Measurements from ENCODE around the gene GFM1. TPM values are rescaled to one million over a fixed set of nuclear protein-coding genes. Genes with fewer than 3 reads are reported as not detected.
"Not testable (repeated sequence)": the region's sequence is repeated elsewhere in the genome, so short reads cannot be mapped to it uniquely, and the experiment has no call there.

Gene GFM1
- total RNA-seq, 1 donor from 2014 or later, result 70.4 TPM

DNA sequence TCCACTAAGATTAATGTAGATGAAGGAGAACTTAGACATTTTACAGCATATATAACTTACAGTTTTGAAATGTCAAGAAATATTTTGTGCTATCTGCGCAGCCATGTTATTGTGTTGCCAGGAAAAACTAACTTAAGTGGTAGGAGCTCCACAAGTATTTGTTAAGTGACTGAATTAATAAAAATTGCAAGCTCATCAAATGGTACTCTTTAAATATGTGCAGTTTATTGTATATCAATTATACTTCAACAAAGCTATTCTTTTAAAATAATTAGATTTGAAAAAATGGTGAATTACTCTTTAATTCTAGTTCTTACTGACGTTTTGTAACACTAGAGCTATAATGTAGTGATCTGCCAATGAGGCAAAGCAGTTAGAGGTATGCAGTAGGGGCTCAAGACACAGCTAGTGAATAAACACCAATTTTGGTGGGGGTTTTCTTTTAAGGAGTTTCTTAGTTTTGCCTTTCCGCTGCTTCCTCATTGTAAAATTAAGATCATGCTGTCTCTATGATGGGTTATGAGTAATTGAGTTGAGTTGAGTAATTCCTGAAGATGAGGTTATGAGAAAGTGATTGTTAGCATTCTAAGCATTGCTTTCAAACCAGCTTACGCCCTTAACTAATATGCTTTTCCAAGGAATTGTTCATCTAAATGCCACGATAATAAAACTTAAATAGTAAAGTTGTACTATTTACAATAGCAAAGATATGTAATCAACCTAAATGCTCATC is 39.1 kb downstream of the GFM1 start:
- Mint-ChIP-seq H3K4me1 (ENCODE audit: low read depth) (peaks cover 6% of the 10 kb centered on the region), H3K27me3 (ENCODE audit: insufficient read depth) (no peaks in the 10 kb centered on the region), H3K36me3 (ENCODE audit: low read depth) (peaks cover 7% of the 10 kb centered on the region), H3K9me3 (no peaks in the 10 kb centered on the region), H3K27ac (no peak overlapping the region), H3K4me3 (no peak overlapping the region)
- intact Hi-C loops (cut with micrococcal nuclease), result no loop called here
- DNase-seq (ENCODE audit: low spot score), result no peak

DNA sequence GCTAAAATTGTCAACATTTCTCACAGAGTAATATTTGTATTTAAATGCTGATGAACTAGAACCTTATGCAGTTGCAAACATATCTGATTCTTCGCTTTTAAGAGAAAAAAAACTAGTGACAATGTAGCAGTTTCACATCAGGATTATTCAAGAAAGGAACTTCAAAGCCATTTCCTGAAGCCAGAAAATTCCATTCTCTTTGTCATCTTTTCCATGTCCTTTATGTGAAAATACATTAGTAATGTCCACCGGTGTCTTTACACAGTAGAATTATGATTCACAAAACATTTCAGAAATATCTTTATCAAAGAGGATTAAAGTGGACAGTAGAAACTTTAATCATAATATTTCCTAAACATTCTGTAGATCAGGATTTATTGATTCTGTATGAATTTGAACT is 40.8 kb downstream of the GFM1 start:
- H3K4me1 Mint-ChIP-seq (ENCODE audit: low read depth), result peaks cover 6% of the 10 kb centered on the region
- H3K36me3 Mint-ChIP-seq (ENCODE audit: low read depth), result peaks cover 9% of the 10 kb centered on the region
- H3K27me3 Mint-ChIP-seq (ENCODE audit: insufficient read depth), result no peaks in the 10 kb centered on the region
- intact Hi-C loops (cut with micrococcal nuclease), result no loop called here
- no peak for DNase-seq (ENCODE audit: low spot score)
- no peak overlapping the region for H3K4me3 Mint-ChIP-seq
- no peak overlapping the region for H3K27ac Mint-ChIP-seq
- no peaks in the 10 kb centered on the region for H3K9me3 Mint-ChIP-seq

DNA sequence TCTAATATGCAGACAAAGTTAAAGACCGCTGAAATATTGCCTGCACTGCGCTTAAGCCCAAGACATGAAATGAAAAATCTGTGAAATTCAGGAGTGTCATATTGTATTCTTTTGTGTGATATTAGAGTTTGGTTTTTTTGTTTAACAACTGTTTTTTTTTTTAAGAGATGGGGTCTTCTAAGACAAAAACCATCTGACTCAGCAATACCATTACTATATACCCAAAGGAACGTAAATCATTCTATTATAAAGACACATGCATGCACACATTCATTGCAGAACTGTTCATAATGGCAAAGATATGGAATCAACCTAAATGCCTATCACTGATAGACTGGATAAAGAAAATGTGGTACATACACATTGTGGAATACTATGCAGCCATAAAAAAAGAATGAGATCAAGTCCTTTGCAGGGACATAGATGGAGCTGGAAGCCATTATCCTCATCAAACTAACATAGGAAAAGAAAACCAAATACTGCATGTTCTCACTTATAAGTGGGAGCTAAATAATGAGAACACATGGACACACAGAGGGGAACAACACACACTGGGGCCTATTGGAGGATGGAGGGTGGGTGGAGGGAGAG is 49.6 kb downstream of the GFM1 start:
- H3K27me3 Mint-ChIP-seq (ENCODE audit: insufficient read depth); intact Hi-C loops (cut with micrococcal nuclease); H3K4me3 Mint-ChIP-seq; DNase-seq (ENCODE audit: low spot score); H3K9me3 Mint-ChIP-seq; H3K4me1 Mint-ChIP-seq (ENCODE audit: low read depth); H3K27ac Mint-ChIP-seq: not testable (repeated sequence)
- H3K36me3 Mint-ChIP-seq (ENCODE audit: low read depth), result peaks cover 30% of the 10 kb centered on the region

DNA sequence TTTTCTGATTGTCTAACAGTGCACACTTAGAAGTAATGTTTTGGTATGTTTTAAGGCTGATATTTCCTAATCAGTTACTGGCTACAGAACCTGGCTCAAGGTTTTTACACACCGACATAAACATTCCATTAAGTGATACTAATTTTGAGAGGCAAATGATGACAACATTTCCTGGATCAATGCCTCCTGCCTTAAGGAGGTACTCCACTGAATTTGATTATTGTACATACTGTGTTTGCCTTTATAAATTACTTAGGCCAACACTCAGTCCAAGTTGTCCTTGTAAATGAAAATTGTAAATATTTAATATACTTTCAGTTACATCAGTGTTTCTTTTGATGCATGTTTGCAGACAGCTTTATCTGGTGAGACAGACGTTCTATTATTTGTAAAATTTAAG is 52.3 kb downstream of the GFM1 start:
- Mint-ChIP-seq H3K27me3 (ENCODE audit: insufficient read depth) (no peaks in the 10 kb centered on the region), H3K27ac (no peak overlapping the region), H3K4me1 (ENCODE audit: low read depth) (no peaks in the 10 kb centered on the region), H3K4me3 (no peak overlapping the region), H3K36me3 (ENCODE audit: low read depth) (peaks cover 24% of the 10 kb centered on the region), H3K9me3 (peaks cover 4% of the 10 kb centered on the region)
- DNase-seq (ENCODE audit: low spot score), result no peak
- intact Hi-C loops (cut with micrococcal nuclease), result no loop called here

DNA sequence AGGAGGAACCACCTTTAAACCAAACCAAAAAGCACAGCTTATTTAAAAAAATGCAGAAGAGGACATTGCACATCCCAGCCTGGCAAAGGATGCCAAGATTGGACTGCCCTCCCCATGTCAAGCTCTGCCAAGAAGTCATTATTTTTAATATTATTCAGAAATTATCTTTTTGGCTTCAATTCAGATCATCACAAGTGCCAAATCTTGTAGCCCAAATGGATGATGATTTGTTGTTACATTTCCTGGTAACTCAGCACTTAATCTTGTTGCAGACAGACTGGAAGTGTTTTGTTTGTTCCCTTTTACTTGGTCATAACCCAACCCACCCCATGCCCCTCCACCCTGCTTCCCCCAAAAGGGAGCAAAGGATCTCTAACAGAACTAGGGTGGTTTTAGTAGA is 56.2 kb downstream of the GFM1 start:
- Mint-ChIP-seq H3K9me3 (no peaks in the 10 kb centered on the region), H3K27ac (no peak overlapping the region), H3K4me1 (ENCODE audit: low read depth) (peaks cover 17% of the 10 kb centered on the region), H3K27me3 (ENCODE audit: insufficient read depth) (no peaks in the 10 kb centered on the region), H3K4me3 (no peak overlapping the region), H3K36me3 (ENCODE audit: low read depth) (peaks cover 13% of the 10 kb centered on the region)
- no peak for DNase-seq (ENCODE audit: low spot score)
- intact Hi-C loops (cut with micrococcal nuclease), result no loop called here

DNA sequence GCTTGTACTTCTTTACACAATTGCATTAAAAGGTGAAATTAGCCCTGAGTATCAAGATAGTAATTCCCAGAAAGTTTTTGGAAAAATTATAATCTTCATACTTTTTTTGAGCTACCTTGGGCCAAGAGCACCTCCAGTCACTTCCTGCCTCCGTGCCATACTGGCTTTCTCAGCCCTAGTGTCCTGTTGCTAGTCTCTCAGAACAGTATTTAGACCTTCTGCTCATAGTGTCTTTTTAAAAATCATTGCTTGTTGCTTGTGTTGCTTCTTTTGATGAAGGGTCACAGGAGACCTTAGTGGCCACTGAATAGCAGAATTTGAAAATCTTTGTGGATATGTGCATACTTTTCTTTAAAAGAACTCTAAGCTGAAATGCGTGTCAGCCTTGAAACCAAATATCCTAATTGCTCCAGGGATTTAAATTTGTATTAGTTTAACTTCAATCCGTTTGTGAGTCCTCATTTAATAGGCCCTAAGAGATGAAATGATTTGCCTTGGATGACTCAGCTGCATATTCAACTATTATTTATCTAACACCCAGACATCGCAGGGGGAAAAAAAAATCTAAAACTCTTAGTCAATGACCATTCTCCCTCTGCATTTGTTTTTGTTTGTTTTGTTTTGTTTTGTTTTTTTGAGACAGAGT is 57.2 kb downstream of the GFM1 start:
- Mint-ChIP-seq H3K9me3 (no peaks in the 10 kb centered on the region), H3K4me3 (no peak overlapping the region), H3K4me1 (ENCODE audit: low read depth) (peaks cover 17% of the 10 kb centered on the region), H3K36me3 (ENCODE audit: low read depth) (peaks cover 14% of the 10 kb centered on the region), H3K27ac (no peak overlapping the region), H3K27me3 (ENCODE audit: insufficient read depth) (no peaks in the 10 kb centered on the region)
- intact Hi-C loops (cut with micrococcal nuclease), result no loop called here
- no peak for DNase-seq (ENCODE audit: low spot score)

DNA sequence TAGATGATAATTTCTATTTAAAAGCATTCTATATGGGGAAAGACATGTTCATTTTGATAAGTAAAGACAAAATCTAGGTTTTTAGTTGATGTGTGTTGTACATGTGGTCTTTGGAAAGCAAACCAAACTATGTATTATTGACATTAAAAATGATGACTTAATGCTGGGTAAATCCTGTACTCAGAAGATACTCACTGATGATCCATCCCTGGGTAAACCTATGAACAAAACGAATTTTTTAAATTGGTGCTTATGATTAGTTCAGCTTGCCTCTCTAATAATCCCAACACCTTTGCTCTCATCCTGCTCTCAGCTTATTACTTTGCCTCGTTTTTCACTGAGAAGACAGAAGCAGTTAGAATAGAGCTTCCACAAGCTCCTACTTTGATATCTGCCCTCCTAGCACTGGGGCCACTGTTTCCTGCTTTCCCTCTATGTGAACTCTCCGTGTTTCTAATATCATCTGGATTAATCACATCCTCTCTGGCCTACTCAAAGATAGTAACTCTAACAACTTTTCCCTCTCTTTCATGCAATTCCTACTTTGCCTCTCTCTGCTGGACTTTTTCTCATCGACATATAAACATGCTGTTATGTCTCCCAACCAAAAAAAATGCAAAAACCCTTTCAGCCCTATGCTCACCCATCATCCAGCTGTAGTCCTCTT is 58.6 kb downstream of the GFM1 start:
- Mint-ChIP-seq H3K4me1 (ENCODE audit: low read depth) (peaks cover 17% of the 10 kb centered on the region), H3K9me3 (no peaks in the 10 kb centered on the region), H3K27ac (no peak overlapping the region), H3K36me3 (ENCODE audit: low read depth) (peaks cover 18% of the 10 kb centered on the region), H3K27me3 (ENCODE audit: insufficient read depth) (no peaks in the 10 kb centered on the region), H3K4me3 (no peak overlapping the region)
- no peak for DNase-seq (ENCODE audit: low spot score)
- intact Hi-C loops (cut with micrococcal nuclease), result no loop called here

DNA sequence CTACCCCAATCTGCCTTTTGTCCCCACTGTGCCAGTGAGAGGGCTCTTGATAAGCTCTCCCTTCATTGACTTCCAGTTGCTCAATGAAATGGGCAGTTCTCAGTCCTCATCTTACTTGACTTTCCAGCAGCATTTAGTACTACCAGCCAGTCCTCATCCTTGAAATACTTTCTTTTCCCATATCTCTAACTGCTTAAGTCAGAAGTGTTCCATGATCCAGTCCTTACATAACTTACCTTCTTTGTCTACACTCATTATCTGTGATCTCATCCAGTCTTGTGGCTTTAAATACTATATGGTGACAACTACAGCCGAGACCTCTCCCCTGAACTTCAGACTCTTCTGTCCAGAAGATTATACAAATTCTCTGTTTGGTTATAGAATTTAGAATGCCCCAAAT is 59.2 kb downstream of the GFM1 start:
- no peak for DNase-seq (ENCODE audit: low spot score)
- no peak overlapping the region for H3K27ac Mint-ChIP-seq

DNA sequence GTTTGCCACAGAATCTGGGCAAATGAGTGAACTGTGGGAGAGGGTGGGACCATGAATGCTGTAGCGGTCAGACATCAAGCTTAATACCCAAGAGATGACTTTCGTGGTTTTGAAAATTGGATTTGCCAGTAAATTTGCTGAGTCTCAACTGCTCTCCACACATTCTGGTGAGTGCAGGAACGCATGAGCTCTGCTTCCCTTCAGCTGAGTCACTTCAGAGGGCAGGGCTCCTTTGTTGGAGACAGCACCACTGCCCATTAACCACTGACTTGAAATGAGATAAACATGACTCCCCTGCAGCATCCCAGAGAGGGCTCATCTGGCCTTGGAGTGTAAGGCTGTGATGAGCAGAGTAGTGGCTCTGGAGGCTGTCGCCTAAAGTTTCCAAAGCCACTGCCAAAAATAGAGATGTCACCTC is 65.3 kb downstream of the GFM1 start:
- intact Hi-C loops (cut with micrococcal nuclease), result no loop called here
- Mint-ChIP-seq H3K36me3 (ENCODE audit: low read depth) (peaks cover 47% of the 10 kb centered on the region), H3K9me3 (no peaks in the 10 kb centered on the region), H3K27me3 (ENCODE audit: insufficient read depth) (no peaks in the 10 kb centered on the region), H3K4me3 (no peak overlapping the region), H3K27ac (no peak overlapping the region), H3K4me1 (ENCODE audit: low read depth) (peaks cover 35% of the 10 kb centered on the region)
- DNase-seq (ENCODE audit: low spot score), result no peak

More for the DNA sequence above, 59.2 kb downstream of the GFM1 start:
- peaks cover 23% of the 10 kb centered on the region for H3K36me3 Mint-ChIP-seq (ENCODE audit: low read depth)
- no peaks in the 10 kb centered on the region for H3K27me3 Mint-ChIP-seq (ENCODE audit: insufficient read depth)
- H3K4me3 Mint-ChIP-seq, result no peak overlapping the region
- no peaks in the 10 kb centered on the region for H3K9me3 Mint-ChIP-seq
- intact Hi-C loops (cut with micrococcal nuclease), result no loop called here
- peaks cover 17% of the 10 kb centered on the region for H3K4me1 Mint-ChIP-seq (ENCODE audit: low read depth)

DNA sequence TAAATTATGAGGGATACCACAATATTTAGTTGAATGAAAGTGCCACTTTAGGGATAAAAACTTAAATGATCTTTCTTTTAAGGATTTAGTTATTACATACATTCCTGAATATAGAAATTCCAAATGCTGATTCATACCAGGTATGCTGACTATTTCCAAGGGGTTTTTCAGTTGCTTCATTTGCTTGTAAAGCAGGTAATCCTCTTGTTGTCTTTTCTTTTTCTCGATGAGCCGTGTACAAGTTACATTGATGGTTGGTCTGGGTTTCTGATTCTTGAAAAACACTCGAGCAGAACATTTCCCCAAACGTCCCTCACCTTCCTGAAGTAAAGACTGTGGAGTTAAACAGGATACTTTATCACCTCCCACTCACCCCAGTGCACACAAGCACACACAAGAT is 66.3 kb downstream of the GFM1 start:
- H3K27ac Mint-ChIP-seq, result no peak overlapping the region
- H3K4me1 Mint-ChIP-seq (ENCODE audit: low read depth), result peaks cover 35% of the 10 kb centered on the region
- no peaks in the 10 kb centered on the region for H3K9me3 Mint-ChIP-seq
- H3K27me3 Mint-ChIP-seq (ENCODE audit: insufficient read depth), result no peaks in the 10 kb centered on the region
- DNase-seq (ENCODE audit: low spot score), result no peak
- H3K4me3 Mint-ChIP-seq, result no peak overlapping the region
- H3K36me3 Mint-ChIP-seq (ENCODE audit: low read depth), result peaks cover 46% of the 10 kb centered on the region
- intact Hi-C loops (cut with micrococcal nuclease), result no loop called here

DNA sequence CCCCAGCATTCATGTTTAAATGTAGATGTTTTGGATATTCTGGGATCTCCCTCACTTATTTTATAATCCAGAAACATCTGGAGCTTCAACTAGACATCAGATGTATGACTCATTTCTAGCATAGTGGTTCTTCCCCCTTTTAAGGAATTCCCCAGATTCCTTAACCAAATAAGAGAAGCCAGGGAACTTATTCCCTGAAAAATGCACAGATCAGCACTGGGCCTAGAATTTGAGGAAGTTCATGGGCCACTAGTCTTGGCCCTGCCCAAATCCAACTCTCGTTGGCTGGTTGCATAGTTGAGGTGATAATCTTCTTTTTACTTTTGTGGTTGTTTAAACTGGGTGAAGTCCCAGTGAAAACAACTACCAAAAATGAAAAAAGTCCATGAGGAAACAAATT is 67.6 kb downstream of the GFM1 start:
- Mint-ChIP-seq H3K9me3 (no peaks in the 10 kb centered on the region), H3K4me1 (ENCODE audit: low read depth) (peaks cover 35% of the 10 kb centered on the region), H3K27ac (no peak overlapping the region), H3K36me3 (ENCODE audit: low read depth) (peaks cover 41% of the 10 kb centered on the region), H3K27me3 (ENCODE audit: insufficient read depth) (no peaks in the 10 kb centered on the region), H3K4me3 (no peak overlapping the region)
- no peak for DNase-seq (ENCODE audit: low spot score)
- intact Hi-C loops (cut with micrococcal nuclease), result no loop called here

DNA sequence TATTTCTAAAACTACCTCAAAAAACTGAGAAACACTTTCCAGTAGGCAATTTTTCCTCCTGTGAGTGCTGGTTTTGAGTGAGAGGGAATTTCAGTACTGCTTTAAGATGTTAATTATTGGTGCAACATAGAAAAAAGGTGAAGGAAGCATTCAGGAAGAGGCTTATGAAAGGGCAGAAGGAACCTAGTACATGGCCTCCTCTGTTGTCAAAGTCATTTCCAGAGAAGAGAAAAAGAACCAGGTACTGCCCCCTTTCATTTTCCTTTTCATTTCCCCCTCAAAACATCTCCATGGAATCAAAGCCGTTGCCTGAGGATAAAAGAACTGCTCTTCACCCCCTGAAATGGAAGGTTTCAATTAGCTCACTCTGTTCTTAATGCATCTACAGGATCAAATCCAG is 68.1 kb downstream of the GFM1 start:
- H3K36me3 Mint-ChIP-seq (ENCODE audit: low read depth), result peaks cover 37% of the 10 kb centered on the region
- no peaks in the 10 kb centered on the region for H3K27me3 Mint-ChIP-seq (ENCODE audit: insufficient read depth)
- no peak overlapping the region for H3K27ac Mint-ChIP-seq
- peaks cover 35% of the 10 kb centered on the region for H3K4me1 Mint-ChIP-seq (ENCODE audit: low read depth)
- H3K4me3 Mint-ChIP-seq, result no peak overlapping the region
- H3K9me3 Mint-ChIP-seq, result no peaks in the 10 kb centered on the region
- intact Hi-C loops (cut with micrococcal nuclease), result no loop called here
- no peak for DNase-seq (ENCODE audit: low spot score)

DNA sequence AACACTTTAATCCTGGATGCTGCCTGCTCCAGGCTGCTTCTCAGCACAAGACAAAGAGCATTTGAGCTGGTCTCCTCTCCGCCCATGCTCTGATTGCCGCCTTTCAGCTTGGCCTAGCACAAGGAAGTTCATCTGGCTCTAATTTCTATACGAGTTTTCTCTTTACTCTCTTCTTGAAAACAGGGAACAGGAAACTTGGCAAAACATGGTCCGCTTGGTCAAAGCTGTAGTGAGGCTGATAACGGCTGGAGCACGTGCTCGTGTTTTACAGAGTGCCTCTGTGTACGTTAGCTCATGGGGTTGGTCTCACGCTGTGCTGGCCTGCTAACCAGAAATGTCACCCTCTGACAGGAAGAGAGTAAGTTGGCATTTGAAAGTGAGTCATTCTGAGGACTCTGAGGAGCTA is 68.8 kb downstream of the GFM1 start:
- Mint-ChIP-seq H3K27ac (no peak overlapping the region), H3K4me1 (ENCODE audit: low read depth) (peaks cover 35% of the 10 kb centered on the region), H3K4me3 (no peak overlapping the region), H3K27me3 (ENCODE audit: insufficient read depth) (no peaks in the 10 kb centered on the region), H3K9me3 (no peaks in the 10 kb centered on the region), H3K36me3 (ENCODE audit: low read depth) (peaks cover 36% of the 10 kb centered on the region)
- intact Hi-C loops (cut with micrococcal nuclease), result no loop called here
- no peak for DNase-seq (ENCODE audit: low spot score)
